LNCaP clone FGC (cell line): ENCODE measurements around the gene SSTR5.

Source experiments
- DNase-seq: peaks from one replicate; pipeline ENCODE4 v3.0.0-alpha.2; 2011; ENCODE audit warnings: low read depth
- H3K4me3 ChIP-seq: 2 replicates; pipeline ENCODE4 v1.5.1; 2011; ENCODE audit warnings: mild to moderate bottlenecking, low read depth, low read length, control low read depth
- TF ChIP-seq, protein P1 (sequence below): IDR thresholded peaks from 2 replicates; pipeline ENCODE4 v1.5.1; 2012; ENCODE audit warnings: mild to moderate bottlenecking; ENCODE audit not compliant: control insufficient read depth, insufficient read depth; ENCODE audit errors: extremely low read depth

Gene SSTR5

DNA sequence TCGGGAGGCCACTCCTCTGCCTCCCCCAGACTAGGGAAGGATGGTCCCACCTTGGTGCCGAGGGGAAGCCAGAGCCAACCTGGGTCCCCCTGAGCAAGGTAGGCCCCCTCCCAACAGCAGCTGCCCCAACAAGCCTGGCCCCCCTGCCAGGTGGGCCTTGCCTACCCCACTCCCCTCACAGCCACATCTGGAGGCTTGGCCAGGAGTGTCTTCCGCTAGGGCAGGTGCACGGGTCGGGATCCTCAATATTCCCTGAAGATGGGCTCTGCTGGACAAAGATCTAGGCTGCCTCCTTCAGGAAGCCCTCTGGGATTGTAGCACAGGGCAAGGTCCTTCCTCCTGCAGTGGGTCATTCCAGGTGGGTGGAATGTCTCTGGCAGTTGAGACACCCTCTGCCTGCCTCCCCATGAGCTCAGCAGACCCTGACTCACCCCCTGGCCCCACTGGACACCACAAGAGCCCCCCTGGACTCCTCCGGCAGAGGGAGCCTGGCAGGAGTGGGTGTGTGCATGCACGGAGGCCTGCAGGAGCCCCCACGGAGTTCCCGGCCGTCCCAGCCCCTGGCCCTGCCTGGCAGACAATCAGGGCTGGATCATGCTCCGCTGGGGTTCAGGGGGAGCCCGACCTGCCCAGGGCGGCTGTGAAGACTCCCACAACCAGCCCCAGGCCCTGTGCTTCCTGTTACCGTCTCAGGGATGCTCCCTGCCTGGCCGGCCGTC lies 23.1 kb downstream of the SSTR5 start:
- TF ChIP-seq, protein P1, sequence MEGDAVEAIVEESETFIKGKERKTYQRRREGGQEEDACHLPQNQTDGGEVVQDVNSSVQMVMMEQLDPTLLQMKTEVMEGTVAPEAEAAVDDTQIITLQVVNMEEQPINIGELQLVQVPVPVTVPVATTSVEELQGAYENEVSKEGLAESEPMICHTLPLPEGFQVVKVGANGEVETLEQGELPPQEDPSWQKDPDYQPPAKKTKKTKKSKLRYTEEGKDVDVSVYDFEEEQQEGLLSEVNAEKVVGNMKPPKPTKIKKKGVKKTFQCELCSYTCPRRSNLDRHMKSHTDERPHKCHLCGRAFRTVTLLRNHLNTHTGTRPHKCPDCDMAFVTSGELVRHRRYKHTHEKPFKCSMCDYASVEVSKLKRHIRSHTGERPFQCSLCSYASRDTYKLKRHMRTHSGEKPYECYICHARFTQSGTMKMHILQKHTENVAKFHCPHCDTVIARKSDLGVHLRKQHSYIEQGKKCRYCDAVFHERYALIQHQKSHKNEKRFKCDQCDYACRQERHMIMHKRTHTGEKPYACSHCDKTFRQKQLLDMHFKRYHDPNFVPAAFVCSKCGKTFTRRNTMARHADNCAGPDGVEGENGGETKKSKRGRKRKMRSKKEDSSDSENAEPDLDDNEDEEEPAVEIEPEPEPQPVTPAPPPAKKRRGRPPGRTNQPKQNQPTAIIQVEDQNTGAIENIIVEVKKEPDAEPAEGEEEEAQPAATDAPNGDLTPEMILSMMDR: no peak
- H3K4me3 ChIP-seq: no peak overlapping the region
- no peak for DNase-seq

DNA sequence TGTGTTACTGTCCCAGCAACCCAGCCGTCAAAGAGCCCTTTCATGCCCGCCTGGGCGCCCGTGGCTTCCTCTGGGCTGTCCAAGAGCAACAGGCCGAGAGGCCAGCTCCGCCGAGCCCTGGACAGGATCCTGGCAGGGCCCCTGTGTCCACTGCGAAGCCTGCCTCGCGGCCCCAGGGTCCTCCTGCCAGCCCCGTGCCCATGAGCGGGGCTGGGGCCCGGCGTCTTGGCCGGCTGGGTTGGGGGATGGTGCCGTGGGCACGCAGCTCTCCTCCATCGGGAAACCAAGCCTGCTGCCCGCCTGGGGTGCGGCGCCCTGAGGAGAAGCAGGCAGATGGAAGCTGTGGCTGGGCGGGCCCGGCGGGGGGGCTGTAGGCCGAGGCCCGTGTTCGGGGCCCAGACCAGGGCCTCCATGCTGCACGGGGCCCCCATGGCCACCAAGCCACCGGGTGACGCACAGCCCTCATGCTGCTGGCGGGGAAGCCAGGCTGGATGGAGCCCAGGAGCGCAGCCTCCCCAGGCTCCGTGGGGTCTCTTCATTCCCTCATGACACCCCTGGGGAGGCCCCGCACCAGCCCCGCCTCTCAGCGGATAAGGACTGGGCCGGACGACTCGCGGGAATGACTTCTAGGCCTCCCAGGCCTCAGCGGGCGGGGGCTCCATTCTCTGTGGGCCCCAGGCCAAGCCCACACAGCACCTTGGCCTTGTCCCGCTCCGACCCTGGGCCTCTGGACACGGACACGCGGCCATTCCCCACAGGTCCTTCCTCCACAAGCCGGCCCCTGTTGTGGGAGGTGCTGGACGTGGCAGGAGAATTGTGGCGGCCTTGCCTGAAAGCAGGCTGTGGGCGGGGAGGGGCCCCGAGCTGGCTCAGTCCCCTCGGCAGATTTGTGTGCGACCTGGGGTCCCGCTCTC lies 23.9 kb downstream of the SSTR5 start, which contains the start of gene C1QTNF8:
Gene C1QTNF8, minus strand, starts transcription at position 76 of the 914 bp plus-strand sequence. CDS start 1,322 bp downstream, outside the sequence.
- H3K4me3 ChIP-seq: no peak within 1 kb of the TSS
- TF ChIP-seq, protein P1: no peak
- DNase-seq: no peak

DNA sequence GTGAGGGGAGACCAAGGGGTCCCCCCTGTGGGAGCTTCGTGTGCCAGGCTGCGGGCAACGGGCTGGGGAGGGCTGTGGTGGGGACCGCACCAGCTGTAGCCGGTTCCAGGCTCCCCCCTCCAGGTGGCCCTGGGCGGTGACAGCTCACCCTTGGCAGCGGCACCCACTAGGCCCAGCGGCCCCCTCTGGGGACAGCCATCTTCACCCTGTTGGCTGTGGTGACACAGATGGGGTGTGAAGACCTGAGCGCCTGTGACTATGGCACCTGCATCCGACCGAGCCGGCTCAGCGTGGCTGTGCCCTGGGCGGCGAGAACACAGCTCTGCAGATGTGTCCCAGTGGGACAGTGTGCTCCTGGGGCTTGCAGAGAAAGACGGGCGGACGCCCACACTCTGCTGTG lies 24.6 kb downstream of the SSTR5 start:
- H3K4me3 ChIP-seq: no peak overlapping the region
- no peak for DNase-seq
- TF ChIP-seq, protein P1: no peak

DNA sequence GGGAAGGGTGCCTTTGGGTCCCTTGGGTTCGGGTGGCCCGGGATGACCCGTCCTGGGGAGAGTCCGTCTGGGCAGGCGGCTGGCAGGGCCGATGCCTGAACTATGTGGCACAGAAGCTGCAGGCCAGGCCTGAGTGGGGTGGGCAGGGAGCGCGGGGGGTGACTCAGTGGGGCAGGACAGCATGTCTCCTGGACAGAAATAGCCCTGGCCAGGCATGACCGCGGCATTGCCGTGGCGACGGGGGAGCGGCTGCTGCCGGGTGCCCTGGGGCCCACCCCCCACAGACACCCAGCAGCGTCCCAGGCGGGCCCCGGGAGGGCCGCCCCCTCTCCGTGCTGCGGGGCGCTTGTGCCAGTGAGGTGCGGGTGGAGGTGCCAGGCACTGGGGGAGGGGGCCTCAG lies 25.3 kb downstream of the SSTR5 start:
- DNase-seq: no peak
- TF ChIP-seq, protein P1: no peak
- H3K4me3 ChIP-seq: no peak overlapping the region

DNA sequence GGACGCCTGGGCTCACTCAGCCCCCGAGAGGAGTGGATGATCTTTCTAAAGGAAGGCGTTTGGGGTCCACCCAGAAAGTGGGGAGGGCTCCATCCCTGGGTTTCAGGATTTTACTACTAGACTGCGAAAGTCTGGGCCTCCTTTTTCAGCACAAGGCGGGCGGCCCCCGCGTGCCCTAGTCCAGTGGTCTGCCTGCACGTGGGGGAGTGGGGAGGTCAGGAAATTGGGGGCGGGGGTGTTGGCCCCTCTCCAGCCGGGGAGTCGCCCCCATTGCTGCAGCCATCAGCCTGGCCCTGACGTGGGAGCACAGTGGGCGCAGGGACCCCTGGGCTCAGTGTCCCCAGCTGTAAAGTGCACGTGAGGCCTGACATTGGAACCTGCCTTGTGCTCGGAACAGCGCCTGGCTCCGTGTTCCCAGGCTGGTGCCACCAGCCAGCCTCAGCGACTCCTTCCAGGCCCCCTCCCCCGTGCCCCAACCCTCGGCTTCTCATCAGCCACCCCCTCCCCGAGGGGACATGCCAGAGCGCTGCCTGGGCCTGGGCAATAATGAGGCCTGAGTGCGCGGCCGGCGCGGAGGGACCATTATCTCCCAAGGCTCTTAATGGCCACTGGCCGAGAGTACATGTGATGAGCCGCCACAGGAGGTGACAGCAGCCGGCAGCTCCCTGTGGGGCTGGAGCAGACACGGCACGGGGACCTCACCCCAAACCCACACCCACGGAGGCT lies 25.9 kb downstream of the SSTR5 start:
- no peak for DNase-seq
- TF ChIP-seq, protein P1: no peak
- H3K4me3 ChIP-seq: no peak overlapping the region

DNA sequence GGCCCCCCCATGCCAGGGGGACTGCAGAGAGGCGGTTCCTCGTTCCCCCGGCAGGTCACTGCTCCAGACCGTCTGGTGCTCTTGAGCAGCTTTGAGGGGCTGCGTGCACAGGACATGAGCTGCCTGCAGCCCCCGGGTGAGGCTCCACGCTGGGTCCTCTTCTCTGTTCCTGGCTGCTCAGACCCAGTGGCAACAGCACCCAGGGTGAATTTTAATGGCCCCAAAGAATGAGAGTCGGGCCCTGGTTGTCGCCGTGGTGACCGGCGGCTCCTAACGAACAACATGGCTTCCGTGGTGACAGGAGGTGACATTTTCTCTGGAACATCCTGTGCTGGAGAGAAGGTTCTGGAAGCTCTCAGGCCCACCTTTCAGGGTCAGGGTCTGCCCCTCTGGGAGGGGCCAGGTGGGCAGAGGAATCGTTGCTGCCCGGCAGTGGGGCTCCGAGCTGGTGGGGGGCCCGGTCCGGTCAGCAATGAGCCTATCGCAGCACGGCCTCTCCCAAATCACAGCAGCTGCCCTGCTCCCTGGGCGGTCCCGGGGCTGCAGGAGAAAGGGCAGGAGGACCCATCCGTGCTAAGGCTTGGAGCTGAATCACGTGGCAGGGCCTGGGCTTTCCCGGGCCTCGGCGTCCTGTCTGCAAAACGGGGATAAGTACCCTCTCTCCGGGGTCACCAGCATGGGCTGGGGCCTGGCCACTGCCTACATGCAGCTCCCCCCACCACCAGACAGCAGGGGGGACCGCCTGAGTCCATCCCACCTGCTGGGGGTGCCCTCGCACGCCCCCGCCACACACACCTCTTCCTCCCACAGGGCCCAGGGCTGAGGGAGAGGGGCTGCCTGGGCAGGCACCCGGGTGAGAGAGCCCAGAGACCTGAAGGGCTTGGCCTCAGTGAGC lies 26.9 kb downstream of the SSTR5 start:
- H3K4me3 ChIP-seq: no peak overlapping the region
- TF ChIP-seq, protein P1: no peak
- DNase-seq: no peak
